Liver (tissue), 9 donors: ENCODE measurements around the gene HIPK3. TPM values are rescaled to one million over a fixed set of nuclear protein-coding genes. Genes with fewer than 3 reads are reported as not detected.

Source experiments
- DNase-seq: peaks from one replicate; pipeline ENCODE4 v3.0.0-alpha.2; 2017; ENCODE audit warnings: low spot score
- H3K27ac ChIP-seq, 2 donors: one replicate each; pipeline ENCODE4 v1.7.0; 2013; ENCODE audit warnings: inconsistent platforms in 2 of 2, low read length in 2 of 2, control low read depth in 1 of 2, low read depth in 1 of 2, mild to moderate bottlenecking in 1 of 2
- H3K27me3 ChIP-seq, 4 donors: one replicate each; pipeline versions ENCODE4 v1.6.1 to v1.7.0; 2013; ENCODE audit warnings: low read length in 3 of 4, inconsistent platforms in 1 of 4, mild to moderate bottlenecking in 1 of 4, moderate library complexity in 1 of 4; ENCODE audit not compliant: control insufficient read depth in 4 of 4, insufficient read depth in 4 of 4
- H3K36me3 ChIP-seq, 4 donors: one replicate each; pipeline versions ENCODE4 v1.6.1 to v1.7.0; 2013; ENCODE audit warnings: low read length in 3 of 4, mild to moderate bottlenecking in 3 of 4, low read depth in 1 of 4, moderate library complexity in 1 of 4; ENCODE audit not compliant: control insufficient read depth in 4 of 4, insufficient read depth in 3 of 4
- H3K4me1 ChIP-seq, 4 donors: one replicate each; pipeline versions ENCODE4 v1.6.1 to v1.7.0; 2013; ENCODE audit warnings: low read length in 3 of 4, mild to moderate bottlenecking in 3 of 4, moderate library complexity in 1 of 4; ENCODE audit not compliant: control insufficient read depth in 4 of 4, insufficient read depth in 4 of 4
- H3K4me3 ChIP-seq, 3 donors: one replicate each; pipeline versions ENCODE4 v1.6.1 to v1.7.0; 2013; ENCODE audit warnings: low read length in 3 of 3, control low read depth in 1 of 3, low read depth in 1 of 3, mild to moderate bottlenecking in 1 of 3
- H3K9ac ChIP-seq, 2 donors: one replicate each; pipeline ENCODE4 v1.7.0; 2013; ENCODE audit warnings: low read length in 2 of 2, mild to moderate bottlenecking in 2 of 2, moderate library complexity in 2 of 2, control low read depth in 1 of 2, low read depth in 1 of 2
- H3K9me3 ChIP-seq, 4 donors: one replicate each; pipeline versions ENCODE4 v1.6.1 to v1.7.0; 2013; ENCODE audit warnings: low read length in 3 of 4; ENCODE audit not compliant: control insufficient read depth in 4 of 4
- ATF3 ChIP-seq: IDR thresholded peaks from 2 replicates; pipeline ENCODE4 v1.6.1; 2016; ENCODE audit warnings: antibody characterized with exemption
- CTCF ChIP-seq: fragments of 150-350 bp; IDR thresholded peaks from 2 replicates; pipeline ENCODE4 v1.5.1; 2017; ENCODE audit warnings: improper control_type of control experiment, low read depth, low read length; ENCODE audit not compliant: missing input control
- EGR1 ChIP-seq, 2 donors: IDR thresholded peaks; 2 replicates each; pipeline ENCODE4 v1.6.1; 2016 to 2018; ENCODE audit warnings: antibody characterized with exemption in 2 of 2, low read depth in 2 of 2
- FOXA2 ChIP-seq: IDR thresholded peaks from 2 replicates; pipeline ENCODE4 v1.6.1; 2016; ENCODE audit warnings: antibody characterized with exemption
- GABPA ChIP-seq, 2 donors: IDR thresholded peaks in 1 of 2; conservative IDR thresholded peaks in 1 of 2; 2 replicates each; pipeline ENCODE4 v1.6.1; 2016; ENCODE audit warnings: antibody characterized with exemption in 2 of 2, mild to moderate bottlenecking in 1 of 2, moderate library complexity in 1 of 2
- HNF4A ChIP-seq, 2 donors: conservative IDR thresholded peaks; 2 replicates each; pipeline ENCODE4 v1.6.1; 2016; ENCODE audit warnings: antibody characterized with exemption in 2 of 2, mild to moderate bottlenecking in 2 of 2
- HNF4G ChIP-seq: IDR thresholded peaks from 2 replicates; pipeline ENCODE4 v1.6.1; 2016; ENCODE audit warnings: antibody characterized with exemption
- MAX ChIP-seq: IDR thresholded peaks from 2 replicates; pipeline ENCODE4 v1.6.1; 2016; ENCODE audit warnings: antibody characterized with exemption
- NR2F2 ChIP-seq: IDR thresholded peaks from 2 replicates; pipeline ENCODE4 v1.6.1; 2016; ENCODE audit warnings: antibody characterized with exemption
- RAD21 ChIP-seq, 2 donors: IDR thresholded peaks; 2 replicates each; pipeline ENCODE4 v1.6.1; 2016; ENCODE audit warnings: antibody characterized with exemption in 2 of 2, mild to moderate bottlenecking in 2 of 2
- REST ChIP-seq: IDR thresholded peaks from 2 replicates; pipeline ENCODE4 v1.6.1; 2016; ENCODE audit warnings: antibody characterized with exemption, mild to moderate bottlenecking
- RXRA ChIP-seq, 2 donors: IDR thresholded peaks; 2 replicates each; pipeline ENCODE4 v1.6.1; 2017 to 2018; ENCODE audit warnings: antibody characterized with exemption in 2 of 2, mild to moderate bottlenecking in 1 of 2
- SP1 ChIP-seq: IDR thresholded peaks from 2 replicates; pipeline ENCODE4 v1.6.1; 2018; ENCODE audit warnings: antibody characterized with exemption, mild to moderate bottlenecking
- TAF1 ChIP-seq: conservative IDR thresholded peaks from 2 replicates; pipeline ENCODE4 v1.6.1; 2016; ENCODE audit warnings: antibody characterized with exemption, mild to moderate bottlenecking
- ZBTB33 ChIP-seq: IDR thresholded peaks from 2 replicates; pipeline ENCODE4 v1.6.1; 2016; ENCODE audit warnings: antibody characterized with exemption
- WGBS: extraction: QIAGEN DNeasy Blood & Tissue Kit; methylation state at CpG from one replicate; pipeline ENCODE4 v1.1.7; 2013; 5-methylcytosine and 5-hydroxymethylcytosine counted together
- polyA plus RNA-seq, 2 donors: library from polyadenylated mRNA; stranded (reverse) in 1 of 2; unstranded in 1 of 2; fragments of 200-250 nt in 1 of 2; fragments of >200 nt in 1 of 2; fragmentation: Nextera tagmentation in 1 of 2; extraction: Ambion mirVana in 1 of 2; gene quantifications; one replicate each; pipeline versions ENCODE4 v1.2.1 to v1.2.3, GENCODE V29; 2013 to 2015
- total RNA-seq, 2 donors: library from RNA; depleted of rRNA; stranded (reverse); fragments of >200 nt; gene quantifications; one replicate each; pipeline ENCODE4 v1.2.3, GENCODE V29; 2014
- donor health status: healthy.
- donor health status: healthy.
- donor health status: healthy.
- donor health status: healthy.
- donor health status: healthy.

Gene HIPK3
- total and polyA plus RNA-seq, 4 donors = 12.0 to 67.5 (median 27.6) TPM

- H3K4me1 ChIP-seq = no peaks in the 10 kb centered on the region
- H3K9ac ChIP-seq = no peak overlapping the region
- TF ChIP-seq FOXA2 (no peak), SP1 (no peak), ATF3 (no peak)
- no peak overlapping the region for H3K4me3 ChIP-seq
- H3K9me3 ChIP-seq = no peaks in the 10 kb centered on the region
- no peaks in the 10 kb centered on the region for H3K27me3 ChIP-seq
- H3K36me3 ChIP-seq = no peaks in the 10 kb centered on the region
- DNase-seq = no peak
- no peak overlapping the region for H3K27ac ChIP-seq
Observed at GRCh38 chr11:33225371-33225770, 31.8 kb upstream of the HIPK3 start.

DNA sequence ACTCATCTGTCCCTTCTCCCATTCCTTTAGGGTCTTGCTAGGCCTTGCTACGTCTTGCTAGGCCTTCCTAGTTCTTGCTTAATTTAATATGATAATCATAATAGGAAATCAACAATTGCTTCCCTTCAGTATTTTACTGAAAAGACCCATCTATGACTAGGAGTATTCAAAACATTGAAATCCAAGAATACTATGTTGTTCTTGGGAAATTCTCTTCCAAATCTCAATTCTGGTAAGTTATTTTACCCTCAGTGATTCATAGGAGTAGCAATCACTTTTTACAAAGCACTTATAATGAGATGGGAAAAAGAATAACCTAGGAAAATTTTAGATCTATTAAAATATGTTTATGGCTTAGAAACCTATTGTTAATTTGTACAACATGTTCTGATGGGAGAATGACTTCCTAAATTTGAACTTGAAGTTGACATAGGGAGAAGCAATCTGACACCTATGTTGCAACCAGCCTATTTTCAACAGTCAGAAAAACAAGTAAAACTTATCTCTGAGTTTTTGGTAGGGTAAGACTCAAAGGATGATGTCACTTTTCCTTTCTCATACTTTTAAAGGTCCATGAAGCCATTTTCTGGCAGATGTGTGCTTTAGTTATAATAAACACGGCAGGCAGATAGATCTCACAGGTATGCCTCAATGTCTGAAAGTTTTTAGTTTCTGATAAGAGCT is 29.5 kb upstream of the HIPK3 start:
- Histone ChIP-seq H3K9ac (no peak overlapping the region), H3K36me3 (no peaks in the 10 kb centered on the region), H3K27ac (no peak overlapping the region), H3K4me1 (peaks cover 0 to 2% (median 0%) of the 10 kb centered on the region in 4 donors), H3K9me3 (no peaks in the 10 kb centered on the region), H3K4me3 (no peak overlapping the region), H3K27me3 (no peaks in the 10 kb centered on the region)
- 85% methylated on average over 2 of the region's 2 CpGs for WGBS
- TF ChIP-seq ZBTB33 = no peak
- no peak for TF ChIP-seq TAF1
- no peak for TF ChIP-seq RXRA (IDR thresholded peaks at IDR 0.05)
- no peak for TF ChIP-seq RAD21 (IDR thresholded peaks at IDR 0.05)
- no peak for TF ChIP-seq CTCF
- DNase-seq = no peak

GRCh38 chr11:33234397-33235190 is 22.6 kb upstream of the HIPK3 start:
- Histone ChIP-seq H3K36me3 (no peaks in the 10 kb centered on the region), H3K9ac (no peak overlapping the region), H3K27me3 (no peaks in the 10 kb centered on the region), H3K9me3 (no peaks in the 10 kb centered on the region), H3K4me3 (no peak overlapping the region), H3K4me1 (peaks cover 0 to 4% (median 0%) of the 10 kb centered on the region in 4 donors), H3K27ac (no peak overlapping the region)
- DNase-seq = no peak
- 70% methylated on average over 6 of the region's 6 CpGs for WGBS
- TF ChIP-seq HNF4G = no peak
- no peak for TF ChIP-seq EGR1 (IDR thresholded peaks at IDR 0.05; ENCODE audit: low read depth in 2 of 2)
- no peak for TF ChIP-seq REST
- TF ChIP-seq MAX = no peak
- no peak for TF ChIP-seq TAF1
- no peak for TF ChIP-seq HNF4A (conservative IDR thresholded peaks at IDR 0.05)
- TF ChIP-seq FOXA2 = no peak
- no peak for TF ChIP-seq ZBTB33
- no peak for TF ChIP-seq GABPA (IDR thresholded peaks at IDR 0.05 in 1 of 2, conservative IDR thresholded peaks at IDR 0.05 in 1 of 2)
- TF ChIP-seq NR2F2 = no peak
- TF ChIP-seq RAD21 (IDR thresholded peaks at IDR 0.05) = no peak
